Raji (cell line): ENCODE results near the gene RILPL1.

Source experiments
- POLR2A ChIP-seq: IDR thresholded peaks from 2 replicates; pipeline ENCODE4 v1.6.1; 2011; ENCODE audit warnings: low read depth, low read length, control low read depth; ENCODE audit not compliant: insufficient read depth

RILPL1 gene

DNA sequence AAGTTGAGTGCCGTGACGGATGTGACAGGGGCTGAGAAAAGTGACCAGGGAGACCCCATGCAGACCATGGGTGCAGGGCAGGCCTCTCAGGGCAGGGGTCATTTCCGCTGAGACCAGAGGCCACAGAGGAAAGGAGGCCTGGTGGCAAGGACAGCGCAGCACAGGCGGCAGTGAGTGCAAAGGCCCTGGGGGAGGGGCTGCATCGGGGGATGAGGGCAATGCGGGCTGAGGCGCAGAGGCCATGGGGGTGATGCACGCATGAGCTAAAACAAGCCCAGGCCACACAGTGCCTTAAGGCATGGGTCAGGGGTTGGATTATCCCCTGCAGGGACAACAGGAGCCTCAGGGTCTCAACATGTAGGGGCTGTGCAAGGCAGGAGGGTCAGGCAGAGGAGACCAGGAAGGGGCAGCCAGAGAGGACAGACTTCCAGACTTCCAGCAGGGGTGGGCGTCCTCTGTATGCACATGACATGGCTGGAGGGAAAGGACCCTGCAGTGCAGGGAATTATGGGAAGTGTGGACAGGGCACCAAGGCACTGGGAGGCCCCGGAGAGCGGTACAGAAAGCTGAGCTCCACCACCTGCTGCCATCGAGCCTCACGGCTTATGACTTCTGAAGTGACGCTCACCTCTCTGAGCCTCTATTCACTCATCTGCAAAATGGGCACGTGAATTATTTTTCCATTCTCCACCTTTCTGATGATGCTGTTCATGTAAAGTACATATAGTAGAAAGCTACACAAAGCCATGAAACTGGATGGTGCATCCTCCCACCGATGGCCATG lies 27.3 kb downstream of the RILPL1 start:
- TF ChIP-seq POLR2A: no peak

GRCh38 chr12:123502163-123502704 lies 31.3 kb downstream of the RILPL1 start:
- no peak for TF ChIP-seq POLR2A

- TF ChIP-seq POLR2A: no peak
These were observed 34.2 kb downstream of the RILPL1 start for GRCh38 chr12:123499332-123499731.

DNA sequence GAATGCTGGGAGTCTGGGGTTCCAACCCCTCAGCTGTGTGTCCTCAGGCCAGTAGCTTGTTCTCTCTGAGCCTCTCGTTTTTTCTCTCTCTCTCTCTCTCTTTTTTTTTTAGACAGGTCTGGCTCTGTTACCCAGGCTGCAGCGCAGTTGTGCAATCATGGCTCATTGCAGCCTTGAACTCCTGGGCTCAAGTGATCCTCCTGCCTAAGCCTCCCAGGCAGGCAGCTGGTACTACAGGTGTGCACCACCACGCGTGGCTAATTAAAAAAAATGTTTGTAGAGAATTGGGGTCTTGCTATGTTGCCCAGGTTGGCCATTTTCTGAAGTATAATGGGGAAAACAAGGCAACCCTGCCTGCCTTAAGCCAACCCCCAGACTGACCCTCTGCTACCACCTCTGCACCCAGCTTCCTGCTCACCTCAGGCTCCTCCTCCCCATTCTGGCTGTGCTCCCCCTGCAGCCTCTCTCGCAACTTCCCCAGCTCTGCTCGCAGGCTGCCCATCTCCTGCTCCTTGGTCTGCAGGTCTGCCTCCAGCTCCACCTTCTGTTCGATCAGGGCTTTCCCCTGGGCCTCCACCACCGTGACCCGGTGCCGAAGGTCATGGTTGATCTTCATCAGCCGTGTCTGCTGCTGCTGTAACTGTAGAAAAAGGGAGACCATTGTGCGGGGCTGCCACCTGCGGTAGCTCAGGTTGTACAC lies 35.2 kb downstream of the RILPL1 start:
- no peak for TF ChIP-seq POLR2A

- TF ChIP-seq POLR2A: no peak
These were observed 36.5 kb downstream of the RILPL1 start for GRCh38 chr12:123497065-123497464.

- TF ChIP-seq POLR2A: no peak
These were observed 39.2 kb downstream of the RILPL1 start for GRCh38 chr12:123494124-123494851.

DNA sequence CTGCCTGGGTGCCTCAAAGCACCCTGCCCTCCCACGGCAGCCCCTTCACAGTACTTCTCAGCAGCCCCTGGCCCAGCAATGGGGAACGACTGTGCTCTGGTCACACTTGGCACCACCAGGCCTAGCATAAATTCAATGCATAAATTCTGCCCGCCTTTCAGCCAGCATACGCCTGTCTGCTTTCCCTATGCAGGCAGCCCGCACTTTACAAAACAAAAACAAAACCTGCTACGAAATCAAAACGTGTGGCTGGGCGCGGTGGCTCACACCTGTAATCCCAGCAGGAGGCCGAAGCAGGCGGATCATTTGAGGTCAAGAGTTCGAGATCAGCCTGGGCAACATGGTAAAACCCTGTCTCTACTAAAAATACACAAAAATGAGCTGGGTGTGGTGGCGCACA lies 42.0 kb downstream of the RILPL1 start:
- no peak for TF ChIP-seq POLR2A

- TF ChIP-seq POLR2A: no peak
These were observed 42.5 kb downstream of the RILPL1 start for GRCh38 chr12:123491056-123491455.

DNA sequence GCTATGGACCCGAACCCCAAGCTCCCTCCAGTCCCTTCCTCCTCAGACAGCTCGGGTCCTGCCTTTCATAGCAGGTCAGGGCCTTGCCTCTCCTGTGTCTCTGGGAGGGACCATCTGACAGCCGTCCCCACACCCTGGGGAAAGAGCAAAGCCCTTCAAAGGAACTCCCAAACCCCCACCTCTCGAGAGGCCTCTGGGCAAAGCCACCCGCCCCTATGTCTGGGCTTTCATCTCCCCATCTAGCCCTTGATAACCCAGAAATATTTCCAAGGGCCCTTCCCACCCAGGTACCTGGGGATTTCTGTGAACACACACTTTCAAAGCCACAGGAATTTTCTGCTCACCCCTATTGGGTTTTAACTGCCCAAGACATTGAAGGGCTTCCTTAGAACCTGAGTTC lies 43.4 kb downstream of the RILPL1 start:
- no peak for TF ChIP-seq POLR2A

- TF ChIP-seq POLR2A: no peak
These were observed 43.9 kb downstream of the RILPL1 start for GRCh38 chr12:123489580-123489979.

GRCh38 chr12:123488539-123489230 lies 44.8 kb downstream of the RILPL1 start:
- TF ChIP-seq POLR2A: no peak

GRCh38 chr12:123487428-123487827 lies 46.1 kb downstream of the RILPL1 start:
- no peak for TF ChIP-seq POLR2A

GRCh38 chr12:123485756-123486155 lies 47.8 kb downstream of the RILPL1 start:
- no peak for TF ChIP-seq POLR2A

GRCh38 chr12:123483602-123484248 lies 49.8 kb downstream of the RILPL1 start:
- no peak for TF ChIP-seq POLR2A
